ENCODE results near the gene STAB2. TPM values are rescaled to one million over a fixed set of nuclear protein-coding genes. Genes with fewer than 3 reads are reported as not detected.

The STAB2 gene, protein sequence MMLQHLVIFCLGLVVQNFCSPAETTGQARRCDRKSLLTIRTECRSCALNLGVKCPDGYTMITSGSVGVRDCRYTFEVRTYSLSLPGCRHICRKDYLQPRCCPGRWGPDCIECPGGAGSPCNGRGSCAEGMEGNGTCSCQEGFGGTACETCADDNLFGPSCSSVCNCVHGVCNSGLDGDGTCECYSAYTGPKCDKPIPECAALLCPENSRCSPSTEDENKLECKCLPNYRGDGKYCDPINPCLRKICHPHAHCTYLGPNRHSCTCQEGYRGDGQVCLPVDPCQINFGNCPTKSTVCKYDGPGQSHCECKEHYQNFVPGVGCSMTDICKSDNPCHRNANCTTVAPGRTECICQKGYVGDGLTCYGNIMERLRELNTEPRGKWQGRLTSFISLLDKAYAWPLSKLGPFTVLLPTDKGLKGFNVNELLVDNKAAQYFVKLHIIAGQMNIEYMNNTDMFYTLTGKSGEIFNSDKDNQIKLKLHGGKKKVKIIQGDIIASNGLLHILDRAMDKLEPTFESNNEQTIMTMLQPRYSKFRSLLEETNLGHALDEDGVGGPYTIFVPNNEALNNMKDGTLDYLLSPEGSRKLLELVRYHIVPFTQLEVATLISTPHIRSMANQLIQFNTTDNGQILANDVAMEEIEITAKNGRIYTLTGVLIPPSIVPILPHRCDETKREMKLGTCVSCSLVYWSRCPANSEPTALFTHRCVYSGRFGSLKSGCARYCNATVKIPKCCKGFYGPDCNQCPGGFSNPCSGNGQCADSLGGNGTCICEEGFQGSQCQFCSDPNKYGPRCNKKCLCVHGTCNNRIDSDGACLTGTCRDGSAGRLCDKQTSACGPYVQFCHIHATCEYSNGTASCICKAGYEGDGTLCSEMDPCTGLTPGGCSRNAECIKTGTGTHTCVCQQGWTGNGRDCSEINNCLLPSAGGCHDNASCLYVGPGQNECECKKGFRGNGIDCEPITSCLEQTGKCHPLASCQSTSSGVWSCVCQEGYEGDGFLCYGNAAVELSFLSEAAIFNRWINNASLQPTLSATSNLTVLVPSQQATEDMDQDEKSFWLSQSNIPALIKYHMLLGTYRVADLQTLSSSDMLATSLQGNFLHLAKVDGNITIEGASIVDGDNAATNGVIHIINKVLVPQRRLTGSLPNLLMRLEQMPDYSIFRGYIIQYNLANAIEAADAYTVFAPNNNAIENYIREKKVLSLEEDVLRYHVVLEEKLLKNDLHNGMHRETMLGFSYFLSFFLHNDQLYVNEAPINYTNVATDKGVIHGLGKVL (N-terminal part only)
- not detected for polyA plus RNA-seq (ENCODE audit: low read depth in 6 of 6)

- peak within 1 kb of the TSS in 1 of 6 donors; percentile 46 for H3K27ac Mint-ChIP-seq
- no peak within 1 kb of the TSS for H3K4me3 Mint-ChIP-seq
- H3K36me3 Mint-ChIP-seq: no peaks in the 10 kb centered on the region
- DNase-seq (no peak), ATAC-seq (ENCODE audit: low read depth in 2 of 2) (no peak)
- no peaks in the 10 kb centered on the region for H3K9me3 Mint-ChIP-seq
- no peaks in the 10 kb centered on the region for H3K4me1 Mint-ChIP-seq
- H3K27me3 Mint-ChIP-seq: peaks cover 5 to 22% (median 15%) of the 10 kb centered on the region in 3 donors
Observed at GRCh38 chr12:103586791-103587370, at the start of gene STAB2. Gene STAB2, plus strand, starts transcription at chr12:103587273. Its CDS starts 204 bp downstream, at chr12:103587477.

DNA sequence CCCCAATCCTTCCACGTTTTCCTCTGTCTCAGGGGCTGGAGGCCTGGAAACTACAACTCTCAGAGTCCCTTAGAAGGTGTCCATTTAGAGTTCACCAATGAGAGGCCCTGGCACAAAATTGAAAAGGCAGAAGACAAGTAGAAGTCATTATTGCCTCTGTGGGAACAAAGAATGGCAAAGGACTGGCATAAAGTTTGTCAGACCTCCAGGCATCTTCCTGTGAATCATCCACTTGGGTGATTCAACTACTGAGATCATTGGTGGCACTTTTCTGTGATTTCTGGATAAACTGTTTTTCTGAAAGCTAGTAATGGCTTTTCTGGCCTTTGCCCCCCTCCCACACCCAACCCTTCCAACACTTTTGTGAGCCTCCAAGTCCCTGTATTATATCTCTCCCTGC is 48.7 kb upstream of the STAB2 start:
- DNase-seq (no peak), ATAC-seq (ENCODE audit: low read depth in 2 of 2) (no peak)
- Mint-ChIP-seq H3K36me3 (no peaks in the 10 kb centered on the region), H3K4me1 (no peaks in the 10 kb centered on the region), H3K27ac (no peak overlapping the region), H3K27me3 (peaks cover 8 to 38% (median 11%) of the 10 kb centered on the region in 3 donors), H3K9me3 (no peaks in the 10 kb centered on the region), H3K4me3 (no peak overlapping the region)

DNA sequence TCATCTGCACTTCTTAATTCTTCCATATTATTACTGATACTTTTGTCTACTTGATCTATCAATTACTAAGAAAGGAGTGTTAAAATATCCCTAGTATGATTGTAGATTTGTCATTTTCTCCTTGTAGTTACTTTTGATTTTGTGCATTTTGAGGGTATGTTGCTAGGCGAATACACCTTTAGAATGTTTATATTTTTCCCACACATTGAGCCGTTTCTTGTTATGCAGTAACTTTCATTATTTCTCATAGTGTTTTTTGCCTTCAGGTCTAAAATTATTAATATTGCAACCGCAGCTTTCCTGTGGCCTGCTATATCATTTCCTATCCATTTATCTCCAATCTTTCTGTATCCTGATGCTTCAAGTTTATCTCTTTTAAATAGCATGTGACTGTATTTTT is 46.8 kb upstream of the STAB2 start:
- Mint-ChIP-seq H3K27ac (no peak overlapping the region), H3K4me3 (no peak overlapping the region), H3K9me3 (peaks cover 0 to 2% (median 0%) of the 10 kb centered on the region in 7 donors), H3K36me3 (no peaks in the 10 kb centered on the region), H3K27me3 (peaks cover 6 to 30% (median 8%) of the 10 kb centered on the region in 3 donors), H3K4me1 (no peaks in the 10 kb centered on the region)
- DNase-seq (no peak), ATAC-seq (ENCODE audit: low read depth in 2 of 2) (no peak)

DNA sequence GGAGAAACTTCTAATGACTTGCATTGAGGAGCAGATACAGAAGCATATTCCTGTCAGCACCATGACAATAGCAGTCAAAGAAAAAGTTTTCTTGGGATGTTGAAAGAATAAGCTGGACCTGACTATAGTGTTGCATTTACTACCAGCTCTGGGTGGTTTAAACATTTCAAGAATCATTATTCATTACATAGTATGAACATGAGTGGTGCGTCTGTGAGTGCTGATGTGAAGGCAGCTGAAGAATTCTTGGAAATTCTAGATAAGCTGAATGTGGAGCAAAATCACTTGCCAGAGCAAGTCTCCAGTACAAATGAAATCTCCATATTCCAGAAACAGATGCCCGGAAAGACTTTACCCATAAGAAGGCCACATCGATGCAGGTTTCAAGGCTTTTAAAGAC is 45.0 kb upstream of the STAB2 start:
- Mint-ChIP-seq H3K4me1 (no peaks in the 10 kb centered on the region), H3K27me3 (peaks cover 5 to 26% (median 8%) of the 10 kb centered on the region in 3 donors), H3K9me3 (peaks cover 0 to 2% (median 0%) of the 10 kb centered on the region in 7 donors), H3K4me3 (no peak overlapping the region), H3K36me3 (no peaks in the 10 kb centered on the region), H3K27ac (peak overlapping the region in 1 of 6 donors; percentile 7)
- DNase-seq (no peak), ATAC-seq (ENCODE audit: low read depth in 2 of 2) (no peak)

DNA sequence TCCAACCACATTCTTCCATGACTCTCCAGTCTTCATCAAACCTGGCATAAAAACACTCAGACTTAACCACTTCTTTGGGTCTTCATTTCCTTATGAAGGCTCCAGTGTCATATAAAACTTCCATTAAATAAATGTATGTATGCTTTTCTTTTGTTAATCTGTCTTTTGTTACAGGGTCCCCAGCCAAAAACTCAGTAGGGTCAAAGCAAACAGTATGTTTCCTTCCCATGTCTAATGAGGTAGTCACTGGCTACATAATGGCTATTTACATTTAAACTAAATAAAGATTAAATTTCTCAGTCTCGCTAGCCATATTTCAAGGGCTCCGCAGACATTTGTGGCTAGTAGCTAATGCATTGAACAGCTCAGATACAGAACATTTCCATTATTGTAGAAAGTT is 40.1 kb upstream of the STAB2 start:
- peaks cover 0 to 2% (median 0%) of the 10 kb centered on the region in 3 donors for H3K4me1 Mint-ChIP-seq
- DNase-seq (no peak), ATAC-seq (ENCODE audit: low read depth in 2 of 2) (no peak)
- peaks cover 0 to 2% (median 0%) of the 10 kb centered on the region in 7 donors for H3K9me3 Mint-ChIP-seq
- H3K4me3 Mint-ChIP-seq: no peak overlapping the region
- peak overlapping the region in 1 of 6 donors; percentile 45 for H3K27ac Mint-ChIP-seq
- no peaks in the 10 kb centered on the region for H3K36me3 Mint-ChIP-seq
- peaks cover 1 to 30% (median 8%) of the 10 kb centered on the region in 3 donors for H3K27me3 Mint-ChIP-seq

GRCh38 chr12:103547376-103547775 is 39.7 kb upstream of the STAB2 start:
- peaks cover 6 to 34% (median 12%) of the 10 kb centered on the region in 3 donors for H3K27me3 Mint-ChIP-seq
- H3K4me1 Mint-ChIP-seq: peaks cover 0 to 2% (median 0%) of the 10 kb centered on the region in 3 donors
- H3K36me3 Mint-ChIP-seq: no peaks in the 10 kb centered on the region
- DNase-seq: no peak
- no peak for ATAC-seq (ENCODE audit: low read depth in 2 of 2)
- H3K27ac Mint-ChIP-seq: no peak overlapping the region
- H3K4me3 Mint-ChIP-seq: no peak overlapping the region
- H3K9me3 Mint-ChIP-seq: peaks cover 0 to 2% (median 0%) of the 10 kb centered on the region in 7 donors

GRCh38 chr12:103547929-103548328 is 39.1 kb upstream of the STAB2 start:
- ATAC-seq (ENCODE audit: low read depth in 2 of 2) (no peak), DNase-seq (no peak)
- Mint-ChIP-seq H3K36me3 (no peaks in the 10 kb centered on the region), H3K9me3 (peaks cover 0 to 2% (median 0%) of the 10 kb centered on the region in 7 donors), H3K4me1 (peaks cover 0 to 2% (median 0%) of the 10 kb centered on the region in 3 donors), H3K27me3 (peaks cover 11 to 35% (median 18%) of the 10 kb centered on the region in 3 donors), H3K27ac (no peak overlapping the region), H3K4me3 (no peak overlapping the region)

DNA sequence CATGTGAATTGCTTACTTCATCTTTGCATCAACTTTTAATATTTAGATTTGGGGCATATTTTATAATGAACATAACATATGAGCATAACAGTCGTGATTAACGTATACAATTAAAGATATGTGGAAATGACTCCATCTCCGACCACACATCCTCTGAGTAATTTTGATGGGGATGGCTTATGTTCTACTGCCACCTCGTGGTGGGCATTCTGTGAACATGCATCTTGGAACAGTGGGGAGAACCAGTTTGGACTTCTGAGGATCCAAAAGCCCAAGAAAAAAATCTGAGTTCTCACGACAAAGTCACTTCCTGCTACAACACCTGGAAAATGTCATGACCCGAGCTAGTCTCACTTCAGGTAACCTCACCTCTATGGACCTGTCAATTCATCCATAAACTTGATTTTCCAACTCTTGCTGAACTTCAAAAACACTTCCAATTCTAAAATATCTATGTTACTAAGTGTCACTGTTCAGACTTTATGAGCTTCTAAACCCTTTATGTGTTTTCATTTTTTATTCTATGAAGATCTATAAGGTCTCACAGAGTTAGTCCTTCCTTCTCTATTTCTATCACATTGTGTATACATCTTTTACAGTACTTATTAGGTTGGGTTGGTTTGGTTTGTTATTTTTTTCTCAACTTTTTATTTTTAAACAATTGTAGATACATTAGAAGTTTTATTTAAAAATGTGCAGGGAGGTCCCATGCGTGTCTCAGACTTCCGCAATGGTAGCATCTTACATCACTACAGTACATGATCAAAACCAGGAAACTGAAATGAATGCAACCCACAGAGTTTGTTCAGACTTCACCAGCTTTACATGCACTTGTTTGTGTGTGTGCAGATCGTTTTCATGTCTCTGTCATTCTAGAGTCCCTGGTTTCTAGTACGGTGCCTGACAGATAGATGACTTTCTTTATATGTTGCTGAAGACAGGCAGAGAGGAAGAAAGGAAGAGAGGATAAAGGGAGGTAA is 38.2 kb upstream of the STAB2 start:
- H3K9me3 Mint-ChIP-seq: peaks cover 0 to 2% (median 0%) of the 10 kb centered on the region in 7 donors
- ATAC-seq (ENCODE audit: low read depth in 2 of 2): peak; percentile 58 to 67
- H3K4me3 Mint-ChIP-seq: no peak overlapping the region
- peak; percentile 65 for DNase-seq
- H3K36me3 Mint-ChIP-seq: no peaks in the 10 kb centered on the region
- H3K27ac Mint-ChIP-seq: no peak overlapping the region
- H3K4me1 Mint-ChIP-seq: peaks cover 0 to 2% (median 0%) of the 10 kb centered on the region in 3 donors
- H3K27me3 Mint-ChIP-seq: peaks cover 21 to 41% (median 26%) of the 10 kb centered on the region in 3 donors

DNA sequence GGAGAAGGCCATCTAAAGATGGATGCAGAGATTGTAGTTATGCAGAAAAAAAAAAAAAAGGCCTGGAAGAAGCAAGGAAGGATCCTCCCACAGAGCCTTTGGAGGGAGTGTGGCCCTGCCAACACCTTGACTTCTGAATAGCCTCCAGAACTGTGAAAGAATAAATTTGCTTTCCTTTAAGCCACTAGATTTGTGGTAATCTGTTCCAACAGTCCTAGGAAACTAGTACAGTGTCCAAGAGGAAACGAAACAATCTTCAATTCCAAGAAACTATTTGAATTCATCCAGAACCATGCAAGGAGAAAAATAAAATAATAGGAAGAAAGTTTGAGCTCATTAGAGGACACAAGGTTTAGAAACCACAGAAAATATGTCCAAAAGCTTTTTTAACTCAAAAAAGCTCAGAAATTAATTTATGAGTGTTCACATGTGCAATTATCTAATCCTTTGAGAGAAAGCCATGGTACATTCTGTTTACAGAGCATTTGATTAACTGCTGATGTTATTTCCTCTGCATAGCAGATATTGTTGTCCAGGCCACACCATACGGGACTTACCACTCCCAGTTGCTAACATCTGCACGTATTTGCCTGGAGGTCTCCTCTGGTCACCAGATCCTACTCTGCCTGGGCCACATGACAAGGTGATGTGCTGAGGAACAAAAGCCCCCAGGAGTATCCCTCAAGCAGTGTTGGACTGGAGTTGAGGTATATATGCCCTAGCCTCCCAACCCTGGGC is 30.0 kb upstream of the STAB2 start:
- no peaks in the 10 kb centered on the region for H3K4me1 Mint-ChIP-seq
- H3K36me3 Mint-ChIP-seq: no peaks in the 10 kb centered on the region
- DNase-seq (no peak), ATAC-seq (ENCODE audit: low read depth in 2 of 2) (no peak)
- H3K4me3 Mint-ChIP-seq: no peak overlapping the region
- H3K27ac Mint-ChIP-seq: no peak overlapping the region
- H3K9me3 Mint-ChIP-seq: peaks cover 0 to 10% (median 2%) of the 10 kb centered on the region in 7 donors
- peaks cover 36 to 80% (median 61%) of the 10 kb centered on the region in 3 donors for H3K27me3 Mint-ChIP-seq

GRCh38 chr12:103557628-103558010 is 29.5 kb upstream of the STAB2 start:
- Mint-ChIP-seq H3K27ac (no peak overlapping the region), H3K4me1 (no peaks in the 10 kb centered on the region), H3K36me3 (peaks cover 0 to 3% of the 10 kb centered on the region in 2 donors), H3K27me3 (peaks cover 32 to 80% (median 61%) of the 10 kb centered on the region in 3 donors), H3K9me3 (peaks cover 0 to 10% (median 2%) of the 10 kb centered on the region in 7 donors), H3K4me3 (no peak overlapping the region)
- no peak for ATAC-seq (ENCODE audit: low read depth in 2 of 2)
- DNase-seq: no peak

GRCh38 chr12:103558879-103559278 is 28.2 kb upstream of the STAB2 start:
- no peak for ATAC-seq (ENCODE audit: low read depth in 2 of 2)
- H3K27me3 Mint-ChIP-seq: peaks cover 32 to 79% (median 54%) of the 10 kb centered on the region in 3 donors
- peaks cover 0 to 21% (median 4%) of the 10 kb centered on the region in 7 donors for H3K9me3 Mint-ChIP-seq
- H3K4me3 Mint-ChIP-seq: no peak overlapping the region
- H3K27ac Mint-ChIP-seq: no peak overlapping the region
- DNase-seq: no peak
- H3K36me3 Mint-ChIP-seq: peaks cover 0 to 8% of the 10 kb centered on the region in 2 donors
- H3K4me1 Mint-ChIP-seq: no peaks in the 10 kb centered on the region

All from naive B cell (primary cell).